Measurements from ENCODE around the gene MRPL2.

The MRPL2 gene

GRCh38 chr6:43033496-43034189 is 25.6 kb downstream of the MRPL2 start:
- Mint-ChIP-seq H3K27ac (peak overlapping the region; percentile 56), H3K4me1 (peaks cover 2% of the 10 kb centered on the region), H3K36me3 (peaks cover 21% of the 10 kb centered on the region), H3K4me3 (no peak overlapping the region), H3K27me3 (no peaks in the 10 kb centered on the region), H3K9me3 (no peaks in the 10 kb centered on the region)
- ATAC-seq (ENCODE audit: low read depth) = no peak
- no peak for DNase-seq (ENCODE audit: low spot score in 2 of 2)

- Mint-ChIP-seq H3K4me1 (peaks cover 5% of the 10 kb centered on the region), H3K27ac (no peak overlapping the region), H3K9me3 (no peaks in the 10 kb centered on the region), H3K36me3 (peaks cover 21% of the 10 kb centered on the region), H3K4me3 (no peak overlapping the region), H3K27me3 (no peaks in the 10 kb centered on the region)
- ATAC-seq (ENCODE audit: low read depth) (no peak), DNase-seq (ENCODE audit: low spot score in 2 of 2) (no peak)
These were observed 26.9 kb downstream of the MRPL2 start for GRCh38 chr6:43032326-43032725.

- Mint-ChIP-seq H3K36me3 (peaks cover 30% of the 10 kb centered on the region), H3K4me1 (peaks cover 9% of the 10 kb centered on the region), H3K4me3 (no peak overlapping the region), H3K27me3 (no peaks in the 10 kb centered on the region), H3K27ac (no peak overlapping the region), H3K9me3 (no peaks in the 10 kb centered on the region)
- DNase-seq (ENCODE audit: low spot score in 2 of 2) (no peak), ATAC-seq (ENCODE audit: low read depth) (no peak)
These were observed 30.1 kb downstream of the MRPL2 start for GRCh38 chr6:43029120-43029519.

- Mint-ChIP-seq H3K9me3 (no peaks in the 10 kb centered on the region), H3K27me3 (no peaks in the 10 kb centered on the region), H3K4me1 (peaks cover 13% of the 10 kb centered on the region), H3K27ac (no peak overlapping the region), H3K36me3 (peaks cover 24% of the 10 kb centered on the region), H3K4me3 (no peak overlapping the region)
- ATAC-seq (ENCODE audit: low read depth) (no peak), DNase-seq (ENCODE audit: low spot score in 2 of 2) (no peak)
These were observed 32.9 kb downstream of the MRPL2 start for GRCh38 chr6:43026365-43026764.

- DNase-seq (ENCODE audit: low spot score in 2 of 2) = no peak
- Mint-ChIP-seq H3K9me3 (no peaks in the 10 kb centered on the region), H3K36me3 (peaks cover 24% of the 10 kb centered on the region), H3K4me3 (no peak overlapping the region), H3K27ac (no peak overlapping the region), H3K27me3 (no peaks in the 10 kb centered on the region), H3K4me1 (peaks cover 13% of the 10 kb centered on the region)
- no peak for ATAC-seq (ENCODE audit: low read depth)
These were observed 34.8 kb downstream of the MRPL2 start for GRCh38 chr6:43024436-43024835.

GRCh38 chr6:43021270-43022047 is 37.8 kb downstream of the MRPL2 start, which contains the start of gene RRP36:
TSS of gene RRP36 (plus strand) at chr6:43021623. CDS start at chr6:43021655, 32 bp downstream.
- Mint-ChIP-seq H3K27me3 (no peaks in the 10 kb centered on the region), H3K4me1 (peaks cover 10% of the 10 kb centered on the region), H3K27ac (peak within 1 kb of the TSS; percentile 69), H3K9me3 (no peaks in the 10 kb centered on the region), H3K36me3 (peaks cover 22% of the 10 kb centered on the region), H3K4me3 (peak within 1 kb of the TSS; percentile 99)
- DNase-seq (ENCODE audit: low spot score in 2 of 2) = peak; percentile 33 to 54
- peak; percentile 90 for ATAC-seq (ENCODE audit: low read depth)

- DNase-seq (ENCODE audit: low spot score in 2 of 2) (no peak), ATAC-seq (ENCODE audit: low read depth) (no peak)
- H3K9me3 Mint-ChIP-seq = no peaks in the 10 kb centered on the region
- no peaks in the 10 kb centered on the region for H3K27me3 Mint-ChIP-seq
- peaks cover 12% of the 10 kb centered on the region for H3K4me1 Mint-ChIP-seq
- H3K27ac Mint-ChIP-seq = no peak overlapping the region
- H3K36me3 Mint-ChIP-seq = peaks cover 22% of the 10 kb centered on the region
- no peak overlapping the region for H3K4me3 Mint-ChIP-seq
These were observed 38.4 kb downstream of the MRPL2 start for GRCh38 chr6:43020847-43021246.

- Mint-ChIP-seq H3K27ac (no peak overlapping the region), H3K36me3 (peaks cover 20% of the 10 kb centered on the region), H3K27me3 (no peaks in the 10 kb centered on the region), H3K4me1 (peaks cover 14% of the 10 kb centered on the region), H3K4me3 (peak overlapping the region; percentile 33), H3K9me3 (no peaks in the 10 kb centered on the region)
- ATAC-seq (ENCODE audit: low read depth) (no peak), DNase-seq (ENCODE audit: low spot score in 2 of 2) (no peak)
These were observed 39.1 kb downstream of the MRPL2 start for GRCh38 chr6:43020052-43020705.

GRCh38 chr6:43019152-43019551 is 40.1 kb downstream of the MRPL2 start:
- H3K4me3 Mint-ChIP-seq = no peak overlapping the region
- peaks cover 14% of the 10 kb centered on the region for H3K36me3 Mint-ChIP-seq
- H3K4me1 Mint-ChIP-seq = peaks cover 16% of the 10 kb centered on the region

GRCh38 chr6:43016943-43017334 is 42.3 kb downstream of the MRPL2 start:
- Mint-ChIP-seq H3K36me3 (peaks cover 13% of the 10 kb centered on the region), H3K27me3 (no peaks in the 10 kb centered on the region), H3K4me3 (no peak overlapping the region), H3K9me3 (no peaks in the 10 kb centered on the region), H3K27ac (no peak overlapping the region), H3K4me1 (peaks cover 33% of the 10 kb centered on the region)
- no peak for DNase-seq (ENCODE audit: low spot score in 2 of 2)
- no peak for ATAC-seq (ENCODE audit: low read depth)

More at GRCh38 chr6:43019152-43019551, 40.1 kb downstream of the MRPL2 start:
- DNase-seq (ENCODE audit: low spot score in 2 of 2) (no peak), ATAC-seq (ENCODE audit: low read depth) (no peak)
- no peaks in the 10 kb centered on the region for H3K9me3 Mint-ChIP-seq
- no peak overlapping the region for H3K27ac Mint-ChIP-seq
- no peaks in the 10 kb centered on the region for H3K27me3 Mint-ChIP-seq

- DNase-seq (ENCODE audit: low spot score in 2 of 2) (no peak), ATAC-seq (ENCODE audit: low read depth) (no peak)
- no peaks in the 10 kb centered on the region for H3K9me3 Mint-ChIP-seq
- no peaks in the 10 kb centered on the region for H3K27me3 Mint-ChIP-seq
- H3K4me1 Mint-ChIP-seq = peaks cover 31% of the 10 kb centered on the region
- H3K27ac Mint-ChIP-seq = peak overlapping the region; percentile 68
- peak overlapping the region; percentile 37 for H3K4me3 Mint-ChIP-seq
- H3K36me3 Mint-ChIP-seq = peaks cover 11% of the 10 kb centered on the region
These were observed 42.9 kb downstream of the MRPL2 start for GRCh38 chr6:43016176-43016942.

- peak overlapping the region; percentile 99 for H3K4me3 Mint-ChIP-seq
- peaks cover 16% of the 10 kb centered on the region for H3K36me3 Mint-ChIP-seq
- ATAC-seq (ENCODE audit: low read depth) = no peak
- no peak for DNase-seq (ENCODE audit: low spot score in 2 of 2)
- H3K27me3 Mint-ChIP-seq = no peaks in the 10 kb centered on the region
- peak overlapping the region; percentile 93 for H3K27ac Mint-ChIP-seq
- peaks cover 34% of the 10 kb centered on the region for H3K4me1 Mint-ChIP-seq
- no peaks in the 10 kb centered on the region for H3K9me3 Mint-ChIP-seq
These were observed 44.8 kb downstream of the MRPL2 start for GRCh38 chr6:43014434-43014909.

- Mint-ChIP-seq H3K27me3 (no peaks in the 10 kb centered on the region), H3K36me3 (peaks cover 13% of the 10 kb centered on the region), H3K27ac (peak within 1 kb of the TSS; percentile 93), H3K4me1 (peaks cover 37% of the 10 kb centered on the region), H3K4me3 (peak within 1 kb of the TSS; percentile 99), H3K9me3 (no peaks in the 10 kb centered on the region)
- peak; percentile 81 to 95 for DNase-seq (ENCODE audit: low spot score in 2 of 2)
- peak; percentile 89 for ATAC-seq (ENCODE audit: low read depth)
These were observed 45.3 kb downstream of the MRPL2 start, which contains the start of the genes KLHDC3 and MEA1 for GRCh38 chr6:43013843-43014433. TSS of gene KLHDC3 (plus strand) at chr6:43014249. CDS start at chr6:43017193, 2,944 bp downstream. TSS of gene MEA1 (minus strand) at chr6:43013946. CDS start at chr6:43013813, 133 bp downstream.
